Panc1 (cell line): Measurements from ENCODE around the gene GREB1.

Experiments used
- POLR2AphosphoS5 ChIP-seq: IDR thresholded peaks from 2 replicates; pipeline ENCODE4 v1.6.1; 2012; ENCODE audit warnings: mild to moderate bottlenecking, low read depth, low read length, moderate library complexity
- TCF7L2 ChIP-seq: IDR thresholded peaks from 2 replicates; pipeline ENCODE4 v1.6.1; 2011; ENCODE audit warnings: mild to moderate bottlenecking, low read depth, low read length, inconsistent platforms
- TF ChIP-seq, protein P1 (sequence below): fragments of 450-650 bp; IDR thresholded peaks from 2 replicates; pipeline ENCODE4 v1.5.1; 2017; ENCODE audit warnings: mild to moderate bottlenecking
- TF ChIP-seq, protein P2 (sequence below), 2 experiments: IDR thresholded peaks; 2 replicates each; pipeline ENCODE4 v1.6.1; 2011 to 2012; ENCODE audit warnings: low read depth in 2 of 2, control low read depth in 1 of 2, low read length in 1 of 2, mild to moderate bottlenecking in 1 of 2, moderate library complexity in 1 of 2; ENCODE audit not compliant: insufficient read depth in 1 of 2

DNA sequence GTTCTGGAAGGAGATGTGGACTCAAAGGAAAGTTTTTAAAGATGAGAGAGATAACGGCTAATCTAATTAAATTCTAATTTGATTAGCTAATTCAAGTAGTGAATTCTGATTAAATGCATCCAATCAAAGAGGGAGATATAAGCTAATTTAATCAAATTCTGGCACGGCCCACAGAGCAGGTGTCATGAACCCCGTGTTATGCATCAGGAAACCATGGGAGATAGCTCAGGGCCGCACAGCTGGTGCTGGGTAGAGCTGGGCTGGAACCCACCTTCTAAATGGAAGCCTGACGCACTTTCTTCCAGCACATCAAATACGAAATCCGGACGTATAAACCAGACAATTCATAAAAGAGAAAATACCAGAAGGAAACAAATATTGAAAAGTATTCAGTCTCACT lies 57.2 kb downstream of the GREB1 start:
- TF ChIP-seq, protein P1, sequence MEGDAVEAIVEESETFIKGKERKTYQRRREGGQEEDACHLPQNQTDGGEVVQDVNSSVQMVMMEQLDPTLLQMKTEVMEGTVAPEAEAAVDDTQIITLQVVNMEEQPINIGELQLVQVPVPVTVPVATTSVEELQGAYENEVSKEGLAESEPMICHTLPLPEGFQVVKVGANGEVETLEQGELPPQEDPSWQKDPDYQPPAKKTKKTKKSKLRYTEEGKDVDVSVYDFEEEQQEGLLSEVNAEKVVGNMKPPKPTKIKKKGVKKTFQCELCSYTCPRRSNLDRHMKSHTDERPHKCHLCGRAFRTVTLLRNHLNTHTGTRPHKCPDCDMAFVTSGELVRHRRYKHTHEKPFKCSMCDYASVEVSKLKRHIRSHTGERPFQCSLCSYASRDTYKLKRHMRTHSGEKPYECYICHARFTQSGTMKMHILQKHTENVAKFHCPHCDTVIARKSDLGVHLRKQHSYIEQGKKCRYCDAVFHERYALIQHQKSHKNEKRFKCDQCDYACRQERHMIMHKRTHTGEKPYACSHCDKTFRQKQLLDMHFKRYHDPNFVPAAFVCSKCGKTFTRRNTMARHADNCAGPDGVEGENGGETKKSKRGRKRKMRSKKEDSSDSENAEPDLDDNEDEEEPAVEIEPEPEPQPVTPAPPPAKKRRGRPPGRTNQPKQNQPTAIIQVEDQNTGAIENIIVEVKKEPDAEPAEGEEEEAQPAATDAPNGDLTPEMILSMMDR = no peak
- TF ChIP-seq, protein P2, sequence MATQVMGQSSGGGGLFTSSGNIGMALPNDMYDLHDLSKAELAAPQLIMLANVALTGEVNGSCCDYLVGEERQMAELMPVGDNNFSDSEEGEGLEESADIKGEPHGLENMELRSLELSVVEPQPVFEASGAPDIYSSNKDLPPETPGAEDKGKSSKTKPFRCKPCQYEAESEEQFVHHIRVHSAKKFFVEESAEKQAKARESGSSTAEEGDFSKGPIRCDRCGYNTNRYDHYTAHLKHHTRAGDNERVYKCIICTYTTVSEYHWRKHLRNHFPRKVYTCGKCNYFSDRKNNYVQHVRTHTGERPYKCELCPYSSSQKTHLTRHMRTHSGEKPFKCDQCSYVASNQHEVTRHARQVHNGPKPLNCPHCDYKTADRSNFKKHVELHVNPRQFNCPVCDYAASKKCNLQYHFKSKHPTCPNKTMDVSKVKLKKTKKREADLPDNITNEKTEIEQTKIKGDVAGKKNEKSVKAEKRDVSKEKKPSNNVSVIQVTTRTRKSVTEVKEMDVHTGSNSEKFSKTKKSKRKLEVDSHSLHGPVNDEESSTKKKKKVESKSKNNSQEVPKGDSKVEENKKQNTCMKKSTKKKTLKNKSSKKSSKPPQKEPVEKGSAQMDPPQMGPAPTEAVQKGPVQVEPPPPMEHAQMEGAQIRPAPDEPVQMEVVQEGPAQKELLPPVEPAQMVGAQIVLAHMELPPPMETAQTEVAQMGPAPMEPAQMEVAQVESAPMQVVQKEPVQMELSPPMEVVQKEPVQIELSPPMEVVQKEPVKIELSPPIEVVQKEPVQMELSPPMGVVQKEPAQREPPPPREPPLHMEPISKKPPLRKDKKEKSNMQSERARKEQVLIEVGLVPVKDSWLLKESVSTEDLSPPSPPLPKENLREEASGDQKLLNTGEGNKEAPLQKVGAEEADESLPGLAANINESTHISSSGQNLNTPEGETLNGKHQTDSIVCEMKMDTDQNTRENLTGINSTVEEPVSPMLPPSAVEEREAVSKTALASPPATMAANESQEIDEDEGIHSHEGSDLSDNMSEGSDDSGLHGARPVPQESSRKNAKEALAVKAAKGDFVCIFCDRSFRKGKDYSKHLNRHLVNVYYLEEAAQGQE (IDR thresholded peaks at IDR 0.05; ENCODE audit: insufficient read depth in 1 of 2, low read depth in 2 of 2, low read length in 1 of 2) = no peak
- TF ChIP-seq POLR2AphosphoS5 = no peak
- TF ChIP-seq TCF7L2 = no peak
